ENCODE data around the gene ASTL.

Gene ASTL

GRCh38 chr2:96158554-96158940, 20.2 kb upstream of the ASTL start:
- no peak for DNase-seq

DNA sequence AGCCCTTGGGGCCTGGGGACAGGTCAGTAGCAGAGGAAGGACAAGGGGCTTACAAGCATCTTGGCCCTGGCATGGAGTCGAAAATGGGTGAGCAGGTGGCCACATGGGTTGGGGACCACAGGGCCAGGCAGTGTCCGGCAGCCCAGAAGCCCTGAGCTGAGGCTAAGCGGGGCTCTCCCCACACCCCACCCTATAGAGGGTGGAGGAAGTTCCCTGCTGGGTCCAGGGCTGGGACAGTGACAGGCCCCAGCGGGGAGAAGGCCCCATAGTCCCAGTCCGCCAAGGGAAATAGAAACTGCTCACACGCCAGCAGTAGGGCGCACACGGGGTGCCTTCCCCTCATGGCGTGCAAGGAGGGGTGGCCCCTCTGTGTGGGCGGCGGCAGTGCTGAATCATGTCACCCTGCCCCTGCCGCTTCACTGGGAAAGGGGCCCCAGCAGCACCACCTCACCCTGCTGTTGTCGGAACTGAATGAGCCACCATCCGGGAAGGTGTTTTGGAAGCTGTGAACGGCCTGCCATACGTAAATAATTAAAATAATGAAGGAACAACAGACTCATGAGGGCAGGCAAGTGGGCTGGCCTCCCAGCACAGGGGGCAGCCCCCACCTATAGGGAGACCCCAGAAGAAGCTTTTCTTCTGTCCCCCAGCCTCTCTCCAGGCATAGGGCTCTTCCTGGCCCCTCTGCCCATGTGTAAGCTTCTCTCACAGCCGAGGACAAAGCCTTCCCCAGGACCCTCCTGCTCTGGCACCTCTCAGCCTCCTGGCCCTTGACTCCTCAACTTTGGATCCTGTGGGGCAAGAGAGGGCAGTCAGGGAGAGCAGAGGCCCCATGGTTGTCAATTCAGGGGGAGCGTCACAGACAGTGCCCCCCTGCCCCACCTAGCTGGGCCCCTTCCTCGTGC, 19.6 kb upstream of the ASTL start:
- peak; percentile 97 to 98 for DNase-seq

- DNase-seq: peak in 1 of 2 donors; percentile 41
These were observed 18.8 kb upstream of the ASTL start for GRCh38 chr2:96156926-96157648.

DNA sequence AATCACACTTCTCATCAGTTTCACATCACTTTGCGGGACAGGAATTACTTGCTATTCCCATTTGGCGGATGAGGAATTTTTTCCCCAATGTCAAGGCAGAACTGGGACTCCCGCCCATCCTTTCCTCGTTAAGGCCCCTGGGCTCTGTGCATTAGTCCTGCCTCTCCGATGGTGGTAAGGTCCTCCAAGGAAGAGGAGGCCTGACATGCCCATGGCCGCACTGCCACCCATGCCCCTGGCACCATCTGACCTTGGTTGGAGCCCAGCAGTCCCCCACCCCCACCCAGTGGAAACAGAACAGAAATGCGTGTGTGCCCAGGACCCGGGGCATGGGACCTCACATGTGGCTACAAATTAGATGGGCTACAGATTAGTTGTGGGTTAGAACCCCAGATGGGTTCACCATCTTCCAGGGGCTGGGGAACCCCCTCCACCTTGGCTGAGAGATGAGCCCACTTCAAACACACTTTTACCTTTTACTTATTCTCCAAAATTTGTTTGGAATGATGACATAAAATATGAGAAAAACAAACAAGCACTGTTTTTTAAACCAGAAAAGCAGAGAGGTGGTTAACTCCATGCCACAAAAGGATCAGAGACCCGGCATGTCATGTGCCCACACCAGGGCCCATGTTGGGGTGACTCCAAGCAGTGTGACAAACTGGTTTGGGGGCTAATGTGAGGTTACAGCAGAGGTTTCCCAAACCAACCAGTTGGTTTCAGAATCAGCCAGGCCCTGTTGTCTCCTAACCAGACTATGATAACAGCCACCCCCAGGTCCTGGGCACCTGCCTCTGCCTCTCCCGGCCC, 17.9 kb upstream of the ASTL start:
- DNase-seq: peak; percentile 60

GRCh38 chr2:96154506-96155380, 16.4 kb upstream of the ASTL start:
- DNase-seq: no peak

- DNase-seq: no peak
These were observed 15.7 kb upstream of the ASTL start for GRCh38 chr2:96153991-96154431.

GRCh38 chr2:96153291-96153713, 15.0 kb upstream of the ASTL start:
- DNase-seq: no peak

DNA sequence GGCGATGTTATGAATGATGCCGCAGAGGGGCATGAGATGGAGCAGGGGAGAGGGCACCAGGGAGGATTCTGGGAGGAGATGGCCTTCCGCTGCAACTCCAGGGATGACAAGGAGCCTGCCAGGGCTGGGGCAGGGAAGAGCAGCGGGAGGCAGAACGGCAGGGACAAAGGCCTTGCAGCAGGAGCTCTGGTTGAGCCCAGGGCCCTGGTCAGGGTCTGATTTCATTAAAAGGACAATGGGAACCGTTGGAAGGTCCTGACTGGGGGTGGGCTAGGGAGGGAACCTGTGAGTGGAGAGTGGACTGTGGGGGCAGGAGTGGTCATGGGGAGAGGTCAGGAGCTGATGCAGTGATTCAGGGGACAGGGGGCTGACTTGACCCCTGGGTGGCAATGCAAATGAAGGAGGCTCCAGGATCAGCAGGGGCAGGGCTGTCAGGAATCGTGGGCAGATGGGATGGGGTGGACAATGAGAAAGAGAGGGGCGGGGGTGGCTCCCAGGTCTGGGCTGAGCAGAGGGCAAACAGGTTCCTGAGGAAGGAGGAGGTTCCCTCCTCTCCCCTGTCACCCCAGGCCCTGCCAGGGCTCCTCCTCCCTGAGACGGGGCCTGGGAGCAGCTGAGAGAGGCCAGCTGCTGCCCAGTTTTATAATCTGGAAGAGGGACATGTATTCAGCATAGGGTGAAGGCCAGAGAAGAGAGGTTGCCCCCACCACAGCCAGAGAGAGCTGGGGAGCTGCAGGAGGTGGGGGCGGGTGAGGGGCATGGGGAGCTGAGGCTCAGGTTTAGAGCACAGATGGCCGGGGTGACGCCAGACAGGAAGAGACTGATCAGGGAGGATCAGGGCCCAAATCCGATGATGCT, 14.2 kb upstream of the ASTL start:
- DNase-seq: no peak

DNA sequence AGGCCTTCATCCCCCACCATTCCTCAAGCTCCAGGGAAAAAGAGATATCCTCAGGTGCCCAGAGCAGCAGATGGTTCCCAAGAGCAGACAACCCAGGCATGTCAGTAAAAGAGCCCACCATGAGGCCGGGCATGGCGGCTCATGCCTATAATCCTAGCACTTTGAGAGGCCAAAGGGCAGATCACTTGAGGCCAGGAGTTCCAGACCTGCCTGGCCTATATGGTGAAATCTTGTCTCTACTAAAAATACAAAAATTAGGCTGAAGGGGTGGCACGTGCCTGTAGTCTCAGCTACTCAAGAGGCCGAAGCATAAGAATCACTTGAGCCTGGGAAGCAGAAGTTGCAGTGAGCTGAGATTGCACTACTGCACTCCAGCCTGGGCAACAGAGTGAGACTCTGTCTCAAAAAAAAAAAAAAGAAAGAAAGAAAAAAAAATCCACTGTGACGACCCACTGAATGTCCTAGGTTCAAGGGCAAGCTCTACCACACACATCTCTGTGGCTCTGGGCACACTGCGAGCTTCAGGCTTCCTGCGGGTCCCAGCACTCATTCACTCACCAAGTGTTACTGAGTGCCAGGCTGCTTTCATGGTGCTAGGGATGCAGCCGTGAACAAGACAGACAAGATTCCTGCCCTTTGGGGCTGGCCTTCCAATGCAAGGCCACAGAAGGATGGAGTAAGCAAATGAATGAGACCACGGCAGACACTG, 13.4 kb upstream of the ASTL start:
- no peak for DNase-seq

DNA sequence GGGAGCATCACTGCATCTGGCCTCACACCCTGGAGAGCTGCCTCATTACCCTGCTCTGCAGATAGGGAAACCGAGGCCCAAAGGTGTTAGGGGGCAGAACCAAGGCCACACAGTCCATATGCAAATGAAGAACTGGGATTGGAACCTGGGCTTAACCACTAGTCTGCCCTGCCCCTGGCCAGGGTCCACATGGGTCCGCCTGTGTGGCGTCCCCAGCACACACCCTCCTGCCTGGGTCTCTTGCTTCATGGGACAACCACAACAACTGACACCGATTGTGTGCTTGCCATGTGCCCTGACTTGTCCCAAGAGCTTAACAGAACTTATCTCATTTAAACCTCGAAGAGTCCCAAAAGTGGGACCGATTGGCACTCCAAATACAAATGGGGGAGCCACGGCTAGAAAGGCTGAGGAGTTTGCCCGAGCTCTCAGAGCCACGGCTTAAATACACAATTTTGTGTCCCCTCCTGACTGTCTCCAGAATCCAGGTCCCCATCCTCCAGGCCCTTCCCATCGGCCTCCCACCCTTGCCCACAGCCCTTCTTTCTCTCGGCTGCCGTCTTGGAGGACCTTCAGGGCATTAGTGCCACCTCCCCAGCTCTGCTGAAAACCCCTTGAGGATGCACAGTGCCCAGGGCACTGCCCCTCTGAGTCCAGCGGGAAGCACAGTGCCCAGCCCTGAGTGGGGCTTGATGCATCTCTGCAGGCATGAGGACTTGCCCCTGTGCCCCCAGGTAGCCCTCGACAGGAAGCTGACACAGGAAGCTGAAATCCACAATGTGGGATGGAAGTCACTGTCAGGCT, 12.7 kb upstream of the ASTL start:
- no peak for DNase-seq

- DNase-seq: no peak
These were observed 11.8 kb upstream of the ASTL start for GRCh38 chr2:96150007-96150640.

DNA sequence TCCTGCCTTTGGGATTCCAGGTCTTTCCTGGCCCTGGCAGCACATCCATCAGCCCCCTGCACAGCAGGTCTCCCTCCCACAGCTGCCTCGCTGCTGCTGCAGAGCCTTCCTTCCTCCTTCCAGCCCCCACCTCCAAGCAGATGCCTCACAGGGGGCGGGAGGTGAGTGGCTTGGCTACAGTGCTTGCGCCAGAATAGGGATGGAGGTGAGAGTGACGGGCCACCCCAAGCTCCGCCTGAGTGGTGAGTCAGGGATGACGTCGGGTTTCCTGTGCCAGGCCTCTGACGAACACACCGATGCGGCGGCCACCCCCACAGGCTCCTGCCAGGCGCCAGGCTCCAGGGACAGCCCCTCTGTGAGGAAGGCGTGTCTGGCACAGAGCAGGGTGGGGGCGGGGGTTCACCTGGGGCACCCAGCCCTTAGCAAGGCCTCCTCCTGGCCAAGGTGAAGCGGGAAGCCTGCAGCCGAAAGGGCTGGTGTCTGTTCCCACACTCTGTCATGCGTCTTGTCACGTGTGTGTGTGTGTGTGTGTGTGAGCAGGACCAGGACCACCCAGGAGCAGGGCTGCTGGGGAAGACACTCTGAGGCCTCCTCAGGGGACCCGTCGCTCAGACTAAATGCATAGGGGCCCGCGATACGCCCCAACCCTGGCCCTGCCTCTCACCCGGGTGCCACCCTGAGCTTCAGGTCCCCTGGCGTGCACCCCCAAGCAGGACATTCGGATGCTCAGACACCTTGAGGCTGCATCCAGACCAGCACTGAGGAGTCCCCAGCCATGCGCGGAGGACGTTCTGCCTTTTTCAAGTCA, 10.3 kb upstream of the ASTL start:
- peak; percentile 96 to 98 for DNase-seq

GRCh38 chr2:96147593-96148201, 9.4 kb upstream of the ASTL start:
- DNase-seq: peak in 1 of 2 donors; percentile 46

- no peak for DNase-seq
These were observed 8.7 kb upstream of the ASTL start for GRCh38 chr2:96146881-96147592.

- peak; percentile 89 to 91 for DNase-seq
These were observed 8.0 kb upstream of the ASTL start for GRCh38 chr2:96146153-96146880.

DNA sequence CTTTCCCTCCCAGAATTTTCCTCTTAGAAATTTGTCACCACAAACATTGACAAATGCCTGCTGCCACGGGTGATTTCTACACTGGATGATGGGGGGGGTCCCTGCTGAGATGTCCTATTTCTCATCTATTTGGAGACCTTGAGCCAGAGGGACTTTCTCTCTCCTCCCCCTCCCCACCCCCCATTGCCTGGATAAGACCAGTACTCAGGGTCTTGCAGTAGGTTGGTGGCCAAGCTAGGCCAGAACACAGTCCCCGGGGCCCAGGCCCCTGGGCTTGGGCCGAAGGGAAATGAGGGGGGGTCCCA, 7.5 kb upstream of the ASTL start:
- DNase-seq: no peak

Data from stimulated activated CD4-positive, alpha-beta T cell treated with anti-CD3 and anti-CD28 coated beads, Interleukin-2, amount 100 ng/mL, for 24 hours (primary cell).